ENCODE measurements around the gene DLG2. TPM values are rescaled to one million over a fixed set of nuclear protein-coding genes. Genes with fewer than 3 reads are reported as not detected.

DLG2 gene
- total and polyA plus RNA-seq, 4 donors: 0.30 to 5.5 (median 0.68) TPM

DNA sequence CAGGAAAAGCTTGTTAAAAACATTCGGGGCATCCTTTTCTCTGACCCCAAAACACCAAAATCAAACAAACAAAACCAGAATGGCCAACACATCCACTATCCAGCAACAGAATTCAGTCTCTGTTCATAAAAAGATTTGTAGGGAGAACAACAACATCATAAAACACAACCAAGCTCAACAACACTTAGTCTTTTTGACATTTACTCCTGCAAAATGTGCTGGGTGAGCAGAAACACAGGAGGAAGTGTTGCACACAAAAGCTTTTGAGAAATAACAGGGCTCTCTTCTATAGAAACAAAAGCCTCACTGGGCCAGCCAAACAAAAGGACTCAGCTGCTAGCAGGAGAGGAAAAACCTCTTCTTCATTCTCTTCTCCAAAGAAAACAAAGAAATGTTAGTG is 1604.9 kb downstream of the DLG2 start:
- no peak for DNase-seq (ENCODE audit: low spot score)
- no peak overlapping the region for H3K4me3 ChIP-seq (ENCODE audit: low read depth in 1 of 3, low read length in 3 of 3)
- no peaks in the 10 kb centered on the region for H3K27me3 ChIP-seq (ENCODE audit: control insufficient read depth in 4 of 4, insufficient read depth in 4 of 4, low read length in 3 of 4)
- H3K4me1 ChIP-seq (ENCODE audit: control insufficient read depth in 4 of 4, insufficient read depth in 4 of 4, low read length in 3 of 4): no peaks in the 10 kb centered on the region
- WGBS: 63% methylated on average over 1 of the region's 1 CpG
- H3K36me3 ChIP-seq (ENCODE audit: control insufficient read depth in 4 of 4, insufficient read depth in 3 of 4, low read depth in 1 of 4, low read length in 3 of 4): no peaks in the 10 kb centered on the region
- H3K27ac ChIP-seq (ENCODE audit: low read depth in 1 of 2, low read length in 2 of 2): no peak overlapping the region
- no peak for TF ChIP-seq RXRA (IDR thresholded peaks at IDR 0.05)
- no peak for TF ChIP-seq RAD21 (IDR thresholded peaks at IDR 0.05)
- no peak for TF ChIP-seq FOXA1 (IDR thresholded peaks at IDR 0.05)
- no peak for TF ChIP-seq HNF4G (IDR thresholded peaks at IDR 0.05)
- no peak for TF ChIP-seq TAF1 (conservative IDR thresholded peaks at IDR 0.05)
- no peaks in the 10 kb centered on the region for H3K9me3 ChIP-seq (ENCODE audit: control insufficient read depth in 4 of 4, low read length in 3 of 4)
- no peak overlapping the region for H3K9ac ChIP-seq (ENCODE audit: low read depth in 1 of 2, low read length in 2 of 2)

DNA sequence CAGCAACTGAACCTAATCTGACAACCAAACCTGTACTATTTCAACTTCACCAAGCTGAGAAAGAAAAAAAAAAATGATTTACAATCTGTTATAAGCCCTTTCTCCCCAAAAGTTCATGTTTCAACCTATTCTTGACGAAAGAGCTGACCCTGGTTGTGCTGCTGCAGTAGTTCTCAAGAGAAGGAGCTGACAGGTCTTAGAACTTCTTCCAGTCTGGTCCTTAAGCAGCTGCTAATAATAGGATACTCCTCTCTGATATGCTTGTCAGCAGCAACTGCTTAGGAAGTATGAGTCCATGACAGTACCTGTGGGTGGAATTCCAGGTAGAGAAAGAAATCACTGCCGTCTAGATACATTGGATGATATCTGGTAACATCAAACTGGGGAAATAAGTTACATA is 1605.9 kb downstream of the DLG2 start:
- no peaks in the 10 kb centered on the region for H3K9me3 ChIP-seq (ENCODE audit: control insufficient read depth in 4 of 4, low read length in 3 of 4)
- DNase-seq (ENCODE audit: low spot score): no peak
- H3K36me3 ChIP-seq (ENCODE audit: control insufficient read depth in 4 of 4, insufficient read depth in 3 of 4, low read depth in 1 of 4, low read length in 3 of 4): no peaks in the 10 kb centered on the region
- TF ChIP-seq HNF4G (IDR thresholded peaks at IDR 0.05) (no peak), SP1 (IDR thresholded peaks at IDR 0.05) (no peak), RXRA (IDR thresholded peaks at IDR 0.05) (no peak), HNF4A (conservative IDR thresholded peaks at IDR 0.05) (no peak)
- WGBS: 86% methylated on average over 2 of the region's 2 CpGs
- H3K4me3 ChIP-seq (ENCODE audit: low read depth in 1 of 3, low read length in 3 of 3): no peak overlapping the region
- no peak overlapping the region for H3K27ac ChIP-seq (ENCODE audit: low read depth in 1 of 2, low read length in 2 of 2)
- H3K27me3 ChIP-seq (ENCODE audit: control insufficient read depth in 4 of 4, insufficient read depth in 4 of 4, low read length in 3 of 4): no peaks in the 10 kb centered on the region
- no peak overlapping the region for H3K9ac ChIP-seq (ENCODE audit: low read depth in 1 of 2, low read length in 2 of 2)
- no peaks in the 10 kb centered on the region for H3K4me1 ChIP-seq (ENCODE audit: control insufficient read depth in 4 of 4, insufficient read depth in 4 of 4, low read length in 3 of 4)

DNA sequence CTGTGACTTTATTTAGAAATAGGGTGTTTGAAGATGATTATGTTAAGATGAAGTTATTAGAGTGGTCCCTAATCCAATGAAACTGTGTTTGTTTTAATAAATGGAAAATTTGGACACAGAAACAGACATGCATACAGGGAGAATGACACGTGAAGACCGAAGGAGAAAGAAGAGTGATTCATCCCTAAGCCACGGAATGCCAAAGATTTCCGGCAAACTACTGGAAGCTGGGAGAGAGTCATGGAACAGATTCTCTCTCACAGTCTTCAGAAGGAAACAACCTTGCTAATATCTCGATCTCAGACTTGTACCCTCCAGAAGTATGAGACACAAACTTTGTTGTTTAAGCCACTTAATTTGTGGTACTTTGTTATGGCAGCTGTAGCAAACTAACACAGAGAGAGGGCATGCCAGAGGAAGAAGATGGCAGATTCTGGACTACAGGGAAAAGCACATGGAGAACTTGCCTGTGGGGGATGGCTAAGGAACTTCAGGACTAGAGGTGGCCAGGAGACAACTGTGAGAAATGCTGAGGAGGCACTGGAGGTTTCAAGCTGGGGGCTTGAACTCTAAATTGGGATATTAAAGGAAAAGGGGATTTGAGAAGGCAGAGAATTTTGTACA is 1607.5 kb downstream of the DLG2 start:
- no peak overlapping the region for H3K4me3 ChIP-seq (ENCODE audit: low read depth in 1 of 3, low read length in 3 of 3)
- H3K9me3 ChIP-seq (ENCODE audit: control insufficient read depth in 4 of 4, low read length in 3 of 4): no peaks in the 10 kb centered on the region
- H3K36me3 ChIP-seq (ENCODE audit: control insufficient read depth in 4 of 4, insufficient read depth in 3 of 4, low read depth in 1 of 4, low read length in 3 of 4): no peaks in the 10 kb centered on the region
- H3K27me3 ChIP-seq (ENCODE audit: control insufficient read depth in 4 of 4, insufficient read depth in 4 of 4, low read length in 3 of 4): no peaks in the 10 kb centered on the region
- DNase-seq (ENCODE audit: low spot score): no peak
- no peak overlapping the region for H3K27ac ChIP-seq (ENCODE audit: low read depth in 1 of 2, low read length in 2 of 2)
- peaks cover 0 to 2% (median 0%) of the 10 kb centered on the region in 4 donors for H3K4me1 ChIP-seq (ENCODE audit: control insufficient read depth in 4 of 4, insufficient read depth in 4 of 4, low read length in 3 of 4)
- H3K9ac ChIP-seq (ENCODE audit: low read depth in 1 of 2, low read length in 2 of 2): no peak overlapping the region
- TF ChIP-seq, protein P1, sequence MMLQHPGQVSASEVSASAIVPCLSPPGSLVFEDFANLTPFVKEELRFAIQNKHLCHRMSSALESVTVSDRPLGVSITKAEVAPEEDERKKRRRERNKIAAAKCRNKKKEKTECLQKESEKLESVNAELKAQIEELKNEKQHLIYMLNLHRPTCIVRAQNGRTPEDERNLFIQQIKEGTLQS (IDR thresholded peaks at IDR 0.05): no peak
- TF ChIP-seq NR2F2 (IDR thresholded peaks at IDR 0.05) (no peak), RXRA (IDR thresholded peaks at IDR 0.05) (no peak), FOXA2 (IDR thresholded peaks at IDR 0.05) (no peak), FOXA1 (IDR thresholded peaks at IDR 0.05) (no peak), EGR1 (IDR thresholded peaks at IDR 0.05; ENCODE audit: low read depth in 2 of 2) (no peak), JUND (IDR thresholded peaks at IDR 0.05) (no peak), HNF4G (IDR thresholded peaks at IDR 0.05) (no peak), RAD21 (IDR thresholded peaks at IDR 0.05) (no peak), SP1 (IDR thresholded peaks at IDR 0.05) (no peak), GABPA (IDR thresholded peaks at IDR 0.05 in 1 of 2, conservative IDR thresholded peaks at IDR 0.05 in 1 of 2) (no peak), TAF1 (conservative IDR thresholded peaks at IDR 0.05) (no peak), YY1 (IDR thresholded peaks at IDR 0.05) (no peak), HNF4A (conservative IDR thresholded peaks at IDR 0.05) (no peak)
- TF ChIP-seq, protein P2, sequence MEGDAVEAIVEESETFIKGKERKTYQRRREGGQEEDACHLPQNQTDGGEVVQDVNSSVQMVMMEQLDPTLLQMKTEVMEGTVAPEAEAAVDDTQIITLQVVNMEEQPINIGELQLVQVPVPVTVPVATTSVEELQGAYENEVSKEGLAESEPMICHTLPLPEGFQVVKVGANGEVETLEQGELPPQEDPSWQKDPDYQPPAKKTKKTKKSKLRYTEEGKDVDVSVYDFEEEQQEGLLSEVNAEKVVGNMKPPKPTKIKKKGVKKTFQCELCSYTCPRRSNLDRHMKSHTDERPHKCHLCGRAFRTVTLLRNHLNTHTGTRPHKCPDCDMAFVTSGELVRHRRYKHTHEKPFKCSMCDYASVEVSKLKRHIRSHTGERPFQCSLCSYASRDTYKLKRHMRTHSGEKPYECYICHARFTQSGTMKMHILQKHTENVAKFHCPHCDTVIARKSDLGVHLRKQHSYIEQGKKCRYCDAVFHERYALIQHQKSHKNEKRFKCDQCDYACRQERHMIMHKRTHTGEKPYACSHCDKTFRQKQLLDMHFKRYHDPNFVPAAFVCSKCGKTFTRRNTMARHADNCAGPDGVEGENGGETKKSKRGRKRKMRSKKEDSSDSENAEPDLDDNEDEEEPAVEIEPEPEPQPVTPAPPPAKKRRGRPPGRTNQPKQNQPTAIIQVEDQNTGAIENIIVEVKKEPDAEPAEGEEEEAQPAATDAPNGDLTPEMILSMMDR (IDR thresholded peaks at IDR 0.05; ENCODE audit: low read depth, low read length, missing input control): no peak
- TF ChIP-seq, protein P3, sequence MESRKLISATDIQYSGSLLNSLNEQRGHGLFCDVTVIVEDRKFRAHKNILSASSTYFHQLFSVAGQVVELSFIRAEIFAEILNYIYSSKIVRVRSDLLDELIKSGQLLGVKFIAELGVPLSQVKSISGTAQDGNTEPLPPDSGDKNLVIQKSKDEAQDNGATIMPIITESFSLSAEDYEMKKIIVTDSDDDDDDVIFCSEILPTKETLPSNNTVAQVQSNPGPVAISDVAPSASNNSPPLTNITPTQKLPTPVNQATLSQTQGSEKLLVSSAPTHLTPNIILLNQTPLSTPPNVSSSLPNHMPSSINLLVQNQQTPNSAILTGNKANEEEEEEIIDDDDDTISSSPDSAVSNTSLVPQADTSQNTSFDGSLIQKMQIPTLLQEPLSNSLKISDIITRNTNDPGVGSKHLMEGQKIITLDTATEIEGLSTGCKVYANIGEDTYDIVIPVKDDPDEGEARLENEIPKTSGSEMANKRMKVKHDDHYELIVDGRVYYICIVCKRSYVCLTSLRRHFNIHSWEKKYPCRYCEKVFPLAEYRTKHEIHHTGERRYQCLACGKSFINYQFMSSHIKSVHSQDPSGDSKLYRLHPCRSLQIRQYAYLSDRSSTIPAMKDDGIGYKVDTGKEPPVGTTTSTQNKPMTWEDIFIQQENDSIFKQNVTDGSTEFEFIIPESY (IDR thresholded peaks at IDR 0.05): no peak
- TF ChIP-seq, protein P4, sequence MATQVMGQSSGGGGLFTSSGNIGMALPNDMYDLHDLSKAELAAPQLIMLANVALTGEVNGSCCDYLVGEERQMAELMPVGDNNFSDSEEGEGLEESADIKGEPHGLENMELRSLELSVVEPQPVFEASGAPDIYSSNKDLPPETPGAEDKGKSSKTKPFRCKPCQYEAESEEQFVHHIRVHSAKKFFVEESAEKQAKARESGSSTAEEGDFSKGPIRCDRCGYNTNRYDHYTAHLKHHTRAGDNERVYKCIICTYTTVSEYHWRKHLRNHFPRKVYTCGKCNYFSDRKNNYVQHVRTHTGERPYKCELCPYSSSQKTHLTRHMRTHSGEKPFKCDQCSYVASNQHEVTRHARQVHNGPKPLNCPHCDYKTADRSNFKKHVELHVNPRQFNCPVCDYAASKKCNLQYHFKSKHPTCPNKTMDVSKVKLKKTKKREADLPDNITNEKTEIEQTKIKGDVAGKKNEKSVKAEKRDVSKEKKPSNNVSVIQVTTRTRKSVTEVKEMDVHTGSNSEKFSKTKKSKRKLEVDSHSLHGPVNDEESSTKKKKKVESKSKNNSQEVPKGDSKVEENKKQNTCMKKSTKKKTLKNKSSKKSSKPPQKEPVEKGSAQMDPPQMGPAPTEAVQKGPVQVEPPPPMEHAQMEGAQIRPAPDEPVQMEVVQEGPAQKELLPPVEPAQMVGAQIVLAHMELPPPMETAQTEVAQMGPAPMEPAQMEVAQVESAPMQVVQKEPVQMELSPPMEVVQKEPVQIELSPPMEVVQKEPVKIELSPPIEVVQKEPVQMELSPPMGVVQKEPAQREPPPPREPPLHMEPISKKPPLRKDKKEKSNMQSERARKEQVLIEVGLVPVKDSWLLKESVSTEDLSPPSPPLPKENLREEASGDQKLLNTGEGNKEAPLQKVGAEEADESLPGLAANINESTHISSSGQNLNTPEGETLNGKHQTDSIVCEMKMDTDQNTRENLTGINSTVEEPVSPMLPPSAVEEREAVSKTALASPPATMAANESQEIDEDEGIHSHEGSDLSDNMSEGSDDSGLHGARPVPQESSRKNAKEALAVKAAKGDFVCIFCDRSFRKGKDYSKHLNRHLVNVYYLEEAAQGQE (IDR thresholded peaks at IDR 0.05): no peak
- 92% methylated on average over 5 of the region's 5 CpGs for WGBS
